ENCODE measurements around the gene PPP4R3A. TPM values are rescaled to one million over a fixed set of nuclear protein-coding genes. Genes with fewer than 3 reads are reported as not detected.
A peak's percentile ranks its signal among the peaks of the same experiment; 100 is the strongest.

The PPP4R3A gene
- total RNA-seq, 2 donors from 2014 or later, result 47.2 to 71.5 TPM

- ATAC-seq (no peak), DNase-seq (peak in 3 of 4 donors; percentile 26 to 45 (median 38))
- 40 to 50% methylated on average over 18 of the region's 18 CpGs for WGBS, 2 donors
- no peaks in the 10 kb centered on the region for H3K27me3 ChIP-seq
- TF ChIP-seq POLR2A (IDR thresholded peaks at IDR 0.05), result no peak
- TF ChIP-seq CTCF (IDR thresholded peaks at IDR 0.05), result no peak
- intact Hi-C loops (cut with DNase I), result no loop called here
- peak overlapping the region; percentile 23 to 76 (median 44) for H3K27ac ChIP-seq
- H3K4me1 ChIP-seq, result peaks cover 59% of the 10 kb centered on the region
- H3K4me3 ChIP-seq, result no peak overlapping the region
- no peaks in the 10 kb centered on the region for H3K36me3 ChIP-seq (replicated peaks in 1 of 2; ENCODE audit: insufficient read depth in 1 of 2, low read depth in 2 of 2)
- H3K9me3 ChIP-seq, result no peaks in the 10 kb centered on the region
Observed at GRCh38 chr14:91415794-91416743, 94.0 kb downstream of the PPP4R3A start.

GRCh38 chr14:91414475-91414833 is 95.7 kb downstream of the PPP4R3A start:
- no peak overlapping the region for H3K4me3 ChIP-seq
- peak overlapping the region; percentile 39 to 76 (median 62) for H3K27ac ChIP-seq
- H3K36me3 ChIP-seq (replicated peaks in 1 of 2; ENCODE audit: insufficient read depth in 1 of 2, low read depth in 2 of 2), result no peaks in the 10 kb centered on the region
- intact Hi-C loops (cut with DNase I), result no loop called here
- ATAC-seq (no peak), DNase-seq (no peak)
- TF ChIP-seq CTCF (IDR thresholded peaks at IDR 0.05) (no peak), POLR2A (IDR thresholded peaks at IDR 0.05) (no peak)
- H3K9me3 ChIP-seq, result no peaks in the 10 kb centered on the region
- no peaks in the 10 kb centered on the region for H3K27me3 ChIP-seq
- peaks cover 59% of the 10 kb centered on the region for H3K4me1 ChIP-seq
- WGBS, 2 donors, result 89 to 93% methylated on average over 3 of the region's 3 CpGs

- Histone ChIP-seq H3K4me3 (no peak overlapping the region), H3K36me3 (replicated peaks in 1 of 2; ENCODE audit: insufficient read depth in 1 of 2, low read depth in 2 of 2) (no peaks in the 10 kb centered on the region), H3K9me3 (no peaks in the 10 kb centered on the region), H3K27me3 (no peaks in the 10 kb centered on the region), H3K27ac (peak overlapping the region; percentile 44 to 76 (median 70)), H3K4me1 (peaks cover 56% of the 10 kb centered on the region)
- WGBS, 2 donors, result 41 to 61% methylated on average over 10 to 11 of the region's 11 CpGs
- peak; percentile 83 for ATAC-seq
- peak; percentile 93 to 97 (median 95) for DNase-seq
- peak in 2 of 3 donors; percentile 13 to 39 for TF ChIP-seq POLR2A (IDR thresholded peaks at IDR 0.05)
- TF ChIP-seq CTCF (IDR thresholded peaks at IDR 0.05), result no peak
- intact Hi-C loops (cut with DNase I), result no loop called here
Observed at GRCh38 chr14:91413547-91414474, 96.3 kb downstream of the PPP4R3A start.

GRCh38 chr14:91412939-91413338 is 97.2 kb downstream of the PPP4R3A start:
- Histone ChIP-seq H3K4me3 (no peak overlapping the region), H3K4me1 (peaks cover 48% of the 10 kb centered on the region), H3K9me3 (no peaks in the 10 kb centered on the region), H3K27ac (peak overlapping the region; percentile 44 to 76 (median 70)), H3K27me3 (no peaks in the 10 kb centered on the region), H3K36me3 (replicated peaks in 1 of 2; ENCODE audit: insufficient read depth in 1 of 2, low read depth in 2 of 2) (no peaks in the 10 kb centered on the region)
- ATAC-seq, result no peak
- DNase-seq, result no peak
- 81 to 85% methylated on average over 5 of the region's 5 CpGs for WGBS, 2 donors
- no peak for TF ChIP-seq POLR2A (IDR thresholded peaks at IDR 0.05)
- no peak for TF ChIP-seq CTCF (IDR thresholded peaks at IDR 0.05)
- intact Hi-C loops (cut with DNase I), result no loop called here

All from body of pancreas (tissue), 4 donors.